GM21367 (cell line): ENCODE data around the gene ADM2.

Experiments
- ATAC-seq: cut with Tn5 transposase; IDR thresholded peaks from one replicate; pipeline ENCODE4 v1.9.1; 2021; ENCODE audit not compliant: unreplicated experiment

Gene ADM2

DNA sequence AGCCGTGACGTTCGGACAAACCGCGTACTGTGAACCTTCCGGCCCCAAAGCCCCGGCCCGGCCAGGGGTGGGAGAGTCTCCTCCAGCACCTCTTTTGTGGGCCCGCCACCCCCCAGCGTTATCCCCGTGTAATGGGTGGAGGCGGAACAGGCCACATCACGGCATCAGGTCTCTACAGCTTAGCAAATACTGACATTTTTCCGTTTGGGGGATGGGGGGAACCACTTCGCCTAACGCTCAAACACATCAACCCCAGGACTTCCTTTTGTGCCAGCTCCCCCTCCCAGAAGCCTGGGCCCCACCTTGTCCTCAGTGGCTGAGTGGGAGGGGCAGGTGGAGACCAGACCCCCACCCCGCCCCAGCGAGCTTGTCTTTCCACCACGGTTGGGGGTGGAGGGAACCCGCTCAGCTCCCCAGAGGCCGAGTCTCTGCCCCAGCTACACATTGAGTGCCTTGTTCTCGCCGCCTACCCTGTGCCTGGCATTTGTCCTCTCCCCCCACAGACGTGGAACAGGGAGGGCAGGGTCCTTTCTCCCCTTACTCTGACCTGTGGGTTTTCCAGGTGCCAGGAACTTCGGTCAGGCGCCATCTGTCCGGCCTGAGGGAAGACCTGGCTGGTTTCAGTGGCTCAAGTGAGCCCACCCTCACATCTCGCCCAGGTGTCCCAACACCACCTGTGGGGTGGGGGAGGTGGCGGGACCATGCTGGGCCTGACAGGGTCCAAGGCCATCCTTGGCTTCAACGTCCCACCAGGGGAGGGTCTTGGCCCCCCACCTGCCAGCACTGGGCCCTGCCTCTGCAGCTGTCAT, 36.1 kb upstream of the ADM2 start:
- ATAC-seq = no peak

- ATAC-seq = no peak
These were observed 35.2 kb upstream of the ADM2 start for GRCh38 chr22:50445880-50446707.

DNA sequence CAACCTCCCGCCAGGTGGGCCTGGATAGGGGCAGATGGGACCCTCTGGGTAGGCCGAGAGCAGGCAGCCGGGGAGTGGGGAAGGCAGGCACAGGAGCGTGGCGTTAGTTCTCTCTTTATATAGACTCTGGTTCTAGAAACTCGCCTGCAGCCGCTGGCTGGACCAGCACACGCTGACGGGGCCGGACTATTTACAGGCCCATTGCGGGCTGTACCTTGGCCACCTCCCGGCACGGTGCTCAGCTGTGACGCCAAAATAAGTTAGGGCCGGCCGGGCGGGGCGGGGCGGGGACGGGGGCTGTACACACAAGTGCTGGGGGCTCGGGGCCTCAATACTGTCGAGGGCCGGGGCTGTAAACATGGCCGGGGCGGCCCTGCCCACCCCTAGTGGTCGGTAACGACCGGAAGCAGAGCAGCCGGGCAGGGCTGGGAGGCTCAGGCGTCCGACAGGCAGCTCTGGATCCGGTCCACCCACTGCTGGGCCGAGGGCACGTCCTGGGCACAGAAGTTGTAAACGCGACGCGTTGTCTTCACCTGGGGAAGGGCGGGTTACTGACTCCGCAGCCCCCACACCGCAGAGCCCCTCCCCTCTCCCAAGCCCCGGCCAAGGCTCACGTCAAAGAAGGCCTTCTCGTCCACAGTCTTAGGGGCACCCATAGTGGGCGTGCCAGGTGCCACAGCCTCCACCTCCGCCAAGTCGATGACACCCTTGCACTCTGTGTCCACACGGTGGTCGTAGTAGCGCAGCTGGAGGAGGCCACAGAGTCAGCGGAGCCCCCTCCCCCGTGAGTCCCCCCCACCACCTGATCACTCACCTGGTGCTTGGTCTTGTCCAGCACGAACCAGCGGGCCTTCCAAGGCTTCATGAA, 34.4 kb upstream of the ADM2 start:
- no peak for ATAC-seq

GRCh38 chr22:50447576-50448551, 33.5 kb upstream of the ADM2 start:
- ATAC-seq = no peak

DNA sequence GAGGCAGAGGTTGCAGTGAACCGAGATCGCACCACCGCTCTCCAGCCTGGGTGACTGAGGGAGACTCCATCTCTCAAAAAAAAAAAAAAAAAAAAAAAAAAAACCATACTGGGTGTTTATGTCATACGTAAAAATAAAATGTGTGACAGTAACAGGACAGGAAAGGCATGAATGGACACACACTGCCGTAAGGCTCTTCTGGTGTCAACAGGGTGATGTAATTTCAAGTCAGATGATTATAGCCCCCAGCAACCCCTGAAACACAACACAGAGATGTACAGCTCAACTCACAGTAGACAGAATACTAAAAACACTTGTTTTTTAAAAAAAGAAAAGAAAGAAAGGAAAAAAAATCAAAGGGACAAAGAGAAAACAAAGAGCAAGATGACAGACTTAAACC, 28.7 kb upstream of the ADM2 start:
- no peak for ATAC-seq

- ATAC-seq = no peak
These were observed 26.7 kb upstream of the ADM2 start for GRCh38 chr22:50454556-50455075.

DNA sequence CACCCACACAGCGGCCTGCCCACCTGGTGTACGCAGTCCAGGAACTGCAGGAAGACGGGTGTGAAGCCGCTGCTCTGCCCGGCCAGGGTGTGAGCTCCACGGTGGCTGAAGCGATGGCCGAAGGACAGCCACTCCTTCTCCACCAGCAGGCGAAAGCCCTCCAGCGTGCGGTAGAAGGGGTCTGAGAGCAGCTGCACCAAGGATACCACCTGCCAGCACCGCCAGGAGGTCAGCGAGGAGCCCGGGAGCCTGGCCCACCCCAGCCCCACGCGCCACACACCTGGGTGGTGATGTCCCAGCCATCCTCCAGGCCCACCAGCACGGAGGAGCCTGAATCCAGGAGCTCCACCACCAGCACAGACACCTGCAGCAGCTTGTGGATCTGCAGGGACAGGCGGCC, 26.1 kb upstream of the ADM2 start:
- no peak for ATAC-seq

- ATAC-seq = no peak
These were observed 25.3 kb upstream of the ADM2 start for GRCh38 chr22:50456026-50456425.

- no peak for ATAC-seq
These were observed 24.7 kb upstream of the ADM2 start for GRCh38 chr22:50456466-50457234.

DNA sequence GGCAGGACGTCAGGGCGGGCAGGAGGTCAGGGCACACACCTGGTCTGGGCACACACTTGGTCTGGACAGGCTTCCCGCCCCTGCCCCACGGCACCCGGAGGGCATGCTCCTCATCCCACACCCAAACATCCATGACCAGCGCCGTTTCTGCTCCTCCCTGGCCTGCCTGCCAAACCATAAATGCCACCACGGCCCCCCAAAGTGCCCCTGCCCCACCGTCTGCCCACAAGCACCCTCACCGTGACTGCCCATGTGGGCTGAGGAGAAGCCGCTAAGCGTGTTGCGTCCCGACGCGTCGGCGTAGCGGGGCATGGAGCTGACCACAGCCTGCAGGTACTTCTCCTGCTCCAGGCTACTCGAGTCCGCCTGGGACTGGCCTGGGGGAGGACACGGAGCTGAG, 22.3 kb upstream of the ADM2 start:
- no peak for ATAC-seq

- no peak for ATAC-seq
These were observed 21.7 kb upstream of the ADM2 start for GRCh38 chr22:50459496-50460140.

DNA sequence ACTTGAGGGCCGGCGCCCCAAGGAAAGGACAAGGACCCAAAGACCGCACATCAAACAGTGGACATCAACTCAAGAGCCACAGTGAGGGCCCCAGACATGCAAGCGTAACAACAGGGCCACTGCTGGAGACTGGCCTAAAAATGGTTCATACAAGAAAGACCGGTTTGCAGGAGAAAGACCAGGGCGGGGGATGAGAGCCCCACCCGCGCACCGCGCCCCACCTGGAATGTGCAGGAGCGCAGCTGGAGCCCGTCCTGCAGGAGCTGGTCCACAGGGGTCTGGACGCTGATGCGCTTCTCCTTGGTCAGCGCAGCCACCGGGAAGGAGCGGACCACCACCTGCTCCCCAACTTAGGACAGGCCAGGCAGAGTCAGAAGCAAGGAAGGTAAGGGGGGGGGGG, 20.4 kb upstream of the ADM2 start:
- ATAC-seq = no peak

DNA sequence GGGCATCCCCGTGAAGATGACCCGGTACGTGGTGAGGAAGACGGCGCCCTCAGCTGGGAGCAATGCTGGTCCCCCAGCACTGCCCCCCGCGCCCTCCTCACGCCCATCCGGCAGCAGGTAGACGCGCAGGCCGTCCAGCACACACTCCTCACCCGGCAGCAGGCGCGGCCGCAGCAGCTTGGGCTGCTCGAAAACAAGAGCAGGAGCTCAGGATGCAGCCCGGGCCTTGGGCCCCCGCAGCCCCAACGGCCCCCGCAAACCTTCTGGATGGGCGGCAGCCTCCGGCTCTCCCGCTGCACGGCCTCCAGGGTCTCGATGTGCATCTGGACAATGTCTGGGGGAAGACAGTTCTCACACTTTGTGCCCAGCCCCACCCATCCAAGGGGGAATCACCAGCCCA, 19.8 kb upstream of the ADM2 start:
- ATAC-seq = no peak

DNA sequence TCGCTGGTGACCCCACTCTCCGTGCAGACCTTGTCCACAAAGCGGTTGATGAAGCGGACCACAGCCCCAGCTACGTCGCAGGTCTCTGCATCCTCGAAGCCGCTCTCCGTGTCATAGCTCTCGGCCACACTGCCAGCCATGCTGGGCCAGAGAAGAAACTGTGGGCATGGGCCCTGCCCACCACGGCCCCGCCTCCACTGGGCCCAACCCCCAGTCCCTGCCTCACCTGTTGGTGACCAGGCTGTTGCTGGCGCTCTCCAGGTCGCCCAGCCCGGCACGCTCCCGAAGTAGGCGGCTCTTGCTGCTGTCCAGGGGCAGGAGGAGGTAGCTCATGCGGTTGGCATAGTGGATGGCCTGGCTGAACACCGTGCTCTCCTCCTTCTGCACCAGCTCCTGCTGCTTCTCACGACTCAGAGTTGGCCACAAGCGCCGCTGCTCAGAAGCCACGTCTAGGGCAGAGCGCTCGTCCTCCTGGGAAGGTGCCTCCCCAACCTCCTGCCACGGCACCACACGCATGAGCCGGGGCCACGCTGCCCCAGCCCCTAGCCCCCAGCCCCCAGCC, 19.3 kb upstream of the ADM2 start:
- ATAC-seq = no peak

- no peak for ATAC-seq
These were observed 18.0 kb upstream of the ADM2 start for GRCh38 chr22:50463188-50463900.

DNA sequence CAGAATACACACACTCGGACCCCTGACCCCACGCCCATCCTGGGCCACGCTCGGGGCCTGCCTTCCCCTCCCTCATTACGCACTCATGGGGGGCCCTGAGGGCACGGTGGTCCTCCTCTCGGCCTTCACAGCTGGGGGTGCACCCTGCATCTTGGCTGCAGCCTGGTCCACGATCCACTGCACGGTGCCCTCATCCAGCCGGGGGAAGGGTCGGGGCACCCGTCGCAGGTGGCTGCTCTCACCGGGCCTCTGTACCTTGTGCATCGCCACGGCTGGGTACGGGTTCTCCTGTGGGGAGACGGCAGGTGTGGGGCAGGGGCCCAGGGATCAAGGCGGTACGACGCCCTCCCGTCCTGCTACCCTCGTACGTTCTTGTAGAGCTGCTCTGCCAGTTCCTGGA, 16.9 kb upstream of the ADM2 start:
- no peak for ATAC-seq

DNA sequence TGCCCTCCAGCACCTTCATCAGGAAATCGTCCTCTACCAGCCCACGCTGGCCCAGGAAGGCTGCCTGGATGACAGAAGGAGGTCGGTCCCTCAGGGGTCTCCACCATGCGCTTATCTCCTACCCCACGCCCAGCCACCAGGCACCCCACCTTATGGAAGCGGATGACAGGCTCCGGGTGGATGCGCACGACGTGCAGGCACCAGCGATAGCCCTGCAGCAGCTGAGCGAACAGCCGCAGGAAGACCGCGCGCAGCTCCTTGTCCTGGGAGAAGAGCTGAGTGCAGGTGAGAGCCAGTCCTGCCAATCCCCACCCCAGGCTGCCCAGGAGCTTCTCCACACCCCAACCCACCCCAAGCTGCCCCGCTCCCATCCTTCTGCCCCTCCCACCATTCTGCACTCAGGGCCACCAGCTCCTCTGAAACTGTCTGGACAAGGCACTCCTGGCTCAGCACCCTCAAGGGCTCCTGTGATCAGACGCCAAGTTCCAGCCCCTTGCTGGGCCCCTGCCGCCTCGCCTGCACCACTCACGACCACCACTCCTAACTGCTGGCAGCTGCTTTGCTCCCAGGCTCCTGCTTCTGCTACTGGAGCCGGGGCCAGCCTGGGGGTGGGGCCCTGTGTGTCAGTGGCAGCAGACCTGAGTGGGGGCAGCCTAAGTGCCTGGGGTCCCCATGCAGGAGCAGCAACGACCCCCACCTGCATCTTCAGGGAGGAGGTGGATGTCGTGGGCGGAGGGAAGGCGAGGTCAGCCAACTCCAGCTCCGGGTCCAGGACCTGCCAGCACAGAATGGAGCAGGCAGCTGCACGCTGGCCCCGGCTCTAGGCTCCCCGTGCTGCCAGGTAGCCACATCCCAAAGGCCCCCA, 16.0 kb upstream of the ADM2 start:
- ATAC-seq = no peak
